Memory B cell (primary cell): ENCODE data around the gene KLF1.

Experiments used
- ATAC-seq: fragments of 150-1000 bp; cut with Tn5 transposase; 2 replicates; pipeline ENCODE4 v1.10.0; 2021; ENCODE audit warnings: low read depth, mild to moderate bottlenecking, moderate library complexity
- DNase-seq, 2 donors: peaks; one replicate each; pipeline ENCODE4 v3.0.0; 2022; ENCODE audit warnings: low spot score in 2 of 2
- H3K27ac Mint-ChIP-seq: one replicate; pipeline ENCODE4 v1.8.0; 2022; ENCODE audit warnings: mild to moderate bottlenecking, moderate library complexity, mixed read lengths
- H3K27me3 Mint-ChIP-seq: one replicate; pipeline ENCODE4 v1.8.0; 2022; ENCODE audit warnings: mixed read lengths
- H3K36me3 Mint-ChIP-seq: one replicate; pipeline ENCODE4 v1.8.0; 2022; ENCODE audit warnings: mild to moderate bottlenecking, mixed read lengths
- H3K4me1 Mint-ChIP-seq: one replicate; pipeline ENCODE4 v1.8.0; 2022; ENCODE audit warnings: mixed read lengths
- H3K4me3 Mint-ChIP-seq: one replicate; pipeline ENCODE4 v1.8.0; 2022; ENCODE audit warnings: mild to moderate bottlenecking, moderate library complexity, mixed read lengths
- H3K9me3 Mint-ChIP-seq: one replicate; pipeline ENCODE4 v1.8.0; 2022; ENCODE audit warnings: mixed read lengths

The KLF1 gene

GRCh38 chr19:12884926-12885748 is 1.9 kb downstream of the KLF1 start:
- peak; percentile 56 for ATAC-seq
- Mint-ChIP-seq H3K9me3 (peaks cover 1% of the 10 kb centered on the region), H3K4me1 (peaks cover 7% of the 10 kb centered on the region)

GRCh38 chr19:12884627-12884925 is 2.4 kb downstream of the KLF1 start:
- H3K27ac Mint-ChIP-seq = no peak overlapping the region
- peaks cover 10% of the 10 kb centered on the region for H3K4me1 Mint-ChIP-seq
- H3K36me3 Mint-ChIP-seq = no peaks in the 10 kb centered on the region
- ATAC-seq (no peak), DNase-seq (no peak)
- no peaks in the 10 kb centered on the region for H3K27me3 Mint-ChIP-seq
- H3K4me3 Mint-ChIP-seq = no peak overlapping the region
- peaks cover 1% of the 10 kb centered on the region for H3K9me3 Mint-ChIP-seq

More at GRCh38 chr19:12884926-12885748, 1.9 kb downstream of the KLF1 start:
- H3K4me3 Mint-ChIP-seq = peak overlapping the region; percentile 86
- H3K27me3 Mint-ChIP-seq = no peaks in the 10 kb centered on the region
- DNase-seq = peak; percentile 78 to 80
- H3K36me3 Mint-ChIP-seq = no peaks in the 10 kb centered on the region
- H3K27ac Mint-ChIP-seq = peak overlapping the region; percentile 24

- H3K4me1 Mint-ChIP-seq = peaks cover 10% of the 10 kb centered on the region
These were observed 2.8 kb downstream of the KLF1 start for GRCh38 chr19:12884202-12884601.

GRCh38 chr19:12882589-12882988 is 4.4 kb downstream of the KLF1 start:
- H3K4me1 Mint-ChIP-seq = peaks cover 10% of the 10 kb centered on the region
- ATAC-seq = no peak
- peak overlapping the region; percentile 91 for H3K4me3 Mint-ChIP-seq
- H3K9me3 Mint-ChIP-seq = peaks cover 1% of the 10 kb centered on the region
- peak overlapping the region; percentile 96 for H3K27ac Mint-ChIP-seq
- no peaks in the 10 kb centered on the region for H3K27me3 Mint-ChIP-seq
- H3K36me3 Mint-ChIP-seq = peaks cover 8% of the 10 kb centered on the region
- DNase-seq = no peak

More at GRCh38 chr19:12884202-12884601, 2.8 kb downstream of the KLF1 start:
- Mint-ChIP-seq H3K4me3 (peak overlapping the region; percentile 21), H3K27ac (no peak overlapping the region), H3K36me3 (no peaks in the 10 kb centered on the region), H3K27me3 (no peaks in the 10 kb centered on the region), H3K9me3 (peaks cover 1% of the 10 kb centered on the region)
- ATAC-seq (no peak), DNase-seq (no peak)

GRCh38 chr19:12881172-12881808 is 5.7 kb downstream of the KLF1 start, which contains the start of gene DNASE2:
DNASE2 (minus strand) TSS chr19:12881449; CDS start chr19:12881375, 74 bp downstream.
- no peaks in the 10 kb centered on the region for H3K27me3 Mint-ChIP-seq
- peaks cover 10% of the 10 kb centered on the region for H3K4me1 Mint-ChIP-seq
- DNase-seq (peak; percentile 81 to 93), ATAC-seq (peak; percentile 85)
- peaks cover 13% of the 10 kb centered on the region for H3K36me3 Mint-ChIP-seq
- H3K27ac Mint-ChIP-seq = peak within 1 kb of the TSS; percentile 96
- H3K9me3 Mint-ChIP-seq = peaks cover 1% of the 10 kb centered on the region
- H3K4me3 Mint-ChIP-seq = peak within 1 kb of the TSS; percentile 91

GRCh38 chr19:12880551-12881171 is 6.3 kb downstream of the KLF1 start:
- H3K27ac Mint-ChIP-seq = peak overlapping the region; percentile 96
- H3K4me3 Mint-ChIP-seq = peak overlapping the region; percentile 91
- DNase-seq = no peak
- H3K4me1 Mint-ChIP-seq = peaks cover 10% of the 10 kb centered on the region
- peak; percentile 5 for ATAC-seq
- H3K36me3 Mint-ChIP-seq = peaks cover 13% of the 10 kb centered on the region
- H3K9me3 Mint-ChIP-seq = peaks cover 1% of the 10 kb centered on the region
- no peaks in the 10 kb centered on the region for H3K27me3 Mint-ChIP-seq

GRCh38 chr19:12875086-12875485 is 11.9 kb downstream of the KLF1 start:
- Mint-ChIP-seq H3K4me3 (no peak overlapping the region), H3K9me3 (peaks cover 7% of the 10 kb centered on the region), H3K27ac (no peak overlapping the region), H3K27me3 (no peaks in the 10 kb centered on the region), H3K36me3 (peaks cover 35% of the 10 kb centered on the region), H3K4me1 (peaks cover 9% of the 10 kb centered on the region)
- no peak for ATAC-seq
- no peak for DNase-seq

- peaks cover 6% of the 10 kb centered on the region for H3K4me1 Mint-ChIP-seq
- H3K27ac Mint-ChIP-seq = no peak overlapping the region
- H3K4me3 Mint-ChIP-seq = no peak overlapping the region
- peaks cover 7% of the 10 kb centered on the region for H3K9me3 Mint-ChIP-seq
- DNase-seq = no peak
- peaks cover 35% of the 10 kb centered on the region for H3K36me3 Mint-ChIP-seq
- no peak for ATAC-seq
- no peaks in the 10 kb centered on the region for H3K27me3 Mint-ChIP-seq
These were observed 12.9 kb downstream of the KLF1 start for GRCh38 chr19:12873891-12874745.

- Mint-ChIP-seq H3K36me3 (peaks cover 30% of the 10 kb centered on the region), H3K27me3 (no peaks in the 10 kb centered on the region), H3K4me3 (peak overlapping the region; percentile 52), H3K27ac (no peak overlapping the region), H3K9me3 (peaks cover 7% of the 10 kb centered on the region), H3K4me1 (peaks cover 6% of the 10 kb centered on the region)
- ATAC-seq (peak; percentile 80), DNase-seq (peak in 1 of 2 donors; percentile 50)
These were observed 13.8 kb downstream of the KLF1 start for GRCh38 chr19:12872941-12873890.

GRCh38 chr19:12872255-12872654 is 14.7 kb downstream of the KLF1 start:
- Mint-ChIP-seq H3K36me3 (peaks cover 27% of the 10 kb centered on the region), H3K9me3 (peaks cover 7% of the 10 kb centered on the region), H3K27me3 (no peaks in the 10 kb centered on the region), H3K4me3 (no peak overlapping the region), H3K27ac (no peak overlapping the region), H3K4me1 (peaks cover 7% of the 10 kb centered on the region)
- ATAC-seq = no peak
- no peak for DNase-seq

- peaks cover 12% of the 10 kb centered on the region for H3K4me1 Mint-ChIP-seq
- no peak overlapping the region for H3K4me3 Mint-ChIP-seq
- peaks cover 25% of the 10 kb centered on the region for H3K36me3 Mint-ChIP-seq
- H3K27ac Mint-ChIP-seq = no peak overlapping the region
- DNase-seq (no peak), ATAC-seq (no peak)
- H3K9me3 Mint-ChIP-seq = peaks cover 7% of the 10 kb centered on the region
- no peaks in the 10 kb centered on the region for H3K27me3 Mint-ChIP-seq
These were observed 15.3 kb downstream of the KLF1 start for GRCh38 chr19:12871681-12872080.

- ATAC-seq (no peak), DNase-seq (no peak)
- H3K27ac Mint-ChIP-seq = no peak overlapping the region
- H3K27me3 Mint-ChIP-seq = peaks cover 1% of the 10 kb centered on the region
- H3K4me3 Mint-ChIP-seq = no peak overlapping the region
- peaks cover 14% of the 10 kb centered on the region for H3K4me1 Mint-ChIP-seq
- H3K9me3 Mint-ChIP-seq = peaks cover 7% of the 10 kb centered on the region
- H3K36me3 Mint-ChIP-seq = peaks cover 14% of the 10 kb centered on the region
These were observed 18.4 kb downstream of the KLF1 start for GRCh38 chr19:12868540-12869112.
